Spleen (tissue), 7 donors: ENCODE measurements around the gene FRMPD2.

ENCODE experiments used
- CTCF ChIP-seq, 11 experiments: fragments of 200-600 bp in 7 of 11; fragments of 450-650 bp in 4 of 11; sonication (generic) in 4 of 11; IDR thresholded peaks in 8 of 11; conservative IDR thresholded peaks in 3 of 11; 1 replicate in 7 of 11; 2 replicates in 4 of 11; pipeline versions ENCODE4 v1.4.0 to v1.8.0; 2016 to 2021; ENCODE audit warnings: antibody characterized with exemption in 11 of 11, inconsistent platforms in 4 of 11, mild to moderate bottlenecking in 1 of 11
- POLR2A ChIP-seq, 3 donors: fragments of 450-650 bp; IDR thresholded peaks; one replicate each; pipeline ENCODE4 v1.5.1; 2017; ENCODE audit warnings: antibody characterized with exemption in 3 of 3, mild to moderate bottlenecking in 1 of 3
- donor health status: DM: no; HTN: no; CAD: no; lungs with moderate emphysema.
- donor health status: DM: no; HTN: no; CAD: no.
- donor health status: DM: no; HTN: no; CAD: no.

GRCh38 chr10:48306870-48307710, 32.6 kb upstream of the FRMPD2 start:
- TF ChIP-seq CTCF (IDR thresholded peaks at IDR 0.05 in 8 of 11, conservative IDR thresholded peaks at IDR 0.05 in 3 of 11) (peak in 1 of 11 experiments; percentile 6), POLR2A (IDR thresholded peaks at IDR 0.05) (no peak)
